ENCODE data around the gene KRTAP9-1. TPM values are rescaled to one million over a fixed set of nuclear protein-coding genes. Genes with fewer than 3 reads are reported as not detected.

The KRTAP9-1 gene
- total and polyA plus RNA-seq, 2 of the 13 experiments (the other 11 are each of a cell fraction or from before 2014, with no cell fraction given), result not detected

- intact Hi-C loops (cut with micrococcal nuclease; ENCODE audit: unreplicated experiment), result no loop called here
- Histone ChIP-seq H3K9ac (ENCODE audit: insufficient read depth, low read depth, low read length) (no peak overlapping the region), H2AFZ (ENCODE audit: low read length) (no peak overlapping the region), H3K27ac (ENCODE audit: extremely low read length, insufficient read depth, low read length) (no peak overlapping the region), H4K20me1 (ENCODE audit: insufficient read depth, low read length) (no peaks in the 10 kb centered on the region), H3K36me3 (replicated peaks in 1 of 2; ENCODE audit: control insufficient read depth in 1 of 2, insufficient read depth in 2 of 2, low read length in 2 of 2) (no peaks in the 10 kb centered on the region), H3K4me3 (replicated peaks in 1 of 3; ENCODE audit: insufficient read depth in 1 of 3, low read depth in 2 of 3, low read length in 3 of 3) (no peak overlapping the region), H3K4me2 (ENCODE audit: low read depth, low read length) (no peak overlapping the region), H3K27me3 (ENCODE audit: control insufficient read depth in 1 of 2, insufficient read depth in 2 of 2, low read length in 2 of 2) (no peaks in the 10 kb centered on the region), H3K9me3 (ENCODE audit: low read length) (peaks cover 43% of the 10 kb centered on the region), H3K4me1 (ENCODE audit: insufficient read depth, low read length) (no peaks in the 10 kb centered on the region), H3K79me2 (ENCODE audit: insufficient read depth, low read length) (no peaks in the 10 kb centered on the region)
- in situ Hi-C loops (cut with HindIII; ENCODE audit: extremely low pct_ligation_motif_present, low pct_unique_long_range_greater_than_20kb), result no loop called here
- BruUV-seq (replicated peaks), result no TSS peak
- no peak for ATAC-seq
- DNase-seq (ENCODE audit: low spot score), result no peak
- POLR2A ChIA-PET, result no interaction called here
- no peak for TF ChIP-seq ZNF337 (CRISPR knock-in tag; IDR thresholded peaks at IDR 0.05; ENCODE audit: borderline replicate concordance, low read depth)
- no peak for TF ChIP-seq ZNF350 (CRISPR knock-in tag; IDR thresholded peaks at IDR 0.05; ENCODE audit: borderline replicate concordance, low read depth)
- TF ChIP-seq ZNF256 (CRISPR knock-in tag; conservative IDR thresholded peaks at IDR 0.05), result no peak
- no peak for TF ChIP-seq KDM3A (CRISPR knock-in tag; IDR thresholded peaks at IDR 0.05; ENCODE audit: low read depth)
- no peak for TF ChIP-seq ZNF747 (CRISPR knock-in tag; IDR thresholded peaks at IDR 0.05; ENCODE audit: borderline replicate concordance)
- TF ChIP-seq RFX5 (IDR thresholded peaks at IDR 0.05; ENCODE audit: low read depth, low read length), result no peak
- TF ChIP-seq E2F1 (CRISPR knock-in tag; IDR thresholded peaks at IDR 0.05), result no peak
- no peak for TF ChIP-seq ZNF788 (CRISPR knock-in tag; IDR thresholded peaks at IDR 0.05; ENCODE audit: borderline replicate concordance)
- TF ChIP-seq LCORL (IDR thresholded peaks at IDR 0.05), result no peak
- no peak for TF ChIP-seq LCORL (CRISPR knock-in tag; IDR thresholded peaks at IDR 0.05)
- TF ChIP-seq GPN1 (CRISPR knock-in tag; IDR thresholded peaks at IDR 0.05; ENCODE audit: borderline replicate concordance), result no peak
- TF ChIP-seq NR3C1 (CRISPR knock-in tag; IDR thresholded peaks at IDR 0.05), result no peak
- no peak for TF ChIP-seq ERF (CRISPR knock-in tag; IDR thresholded peaks at IDR 0.05)
- TF ChIP-seq ZBTB38 (CRISPR knock-in tag; IDR thresholded peaks at IDR 0.05), result no peak
- no peak for TF ChIP-seq ZNF749 (CRISPR knock-in tag; IDR thresholded peaks at IDR 0.05; ENCODE audit: borderline replicate concordance)
- no peak for TF ChIP-seq MXI1 (IDR thresholded peaks at IDR 0.05; ENCODE audit: borderline replicate concordance, low read depth, low read length)
- CTCF ChIA-PET (ENCODE audit: low intra/inter-chr PET ratio, low total read pairs), result no interaction called here
- FAIRE-seq, result no peak
These were observed 48.3 kb upstream of the KRTAP9-1 start for GRCh38 chr17:41141361-41141760.
